Measurements from ENCODE around the gene MUC12. TPM values are rescaled to one million over a fixed set of nuclear protein-coding genes. Genes with fewer than 3 reads are reported as not detected.

MUC12 gene
- total and polyA plus RNA-seq, 2 of the 8 experiments (the other 6 are each of a cell fraction or from before 2014, with no cell fraction given) = 7.7 to 16.2 TPM

GRCh38 chr7:100965723-100966541, 3.4 kb upstream of the MUC12 start (continued):
- peak; percentile 73 for TF ChIP-seq TAF7 (optimal IDR thresholded peaks at IDR 0.05; ENCODE audit: borderline replicate concordance, low read depth, low read length)
- TF ChIP-seq HDAC2 (IDR thresholded peaks at IDR 0.05; ENCODE audit: borderline replicate concordance in 1 of 2, low read depth in 2 of 2, low read length in 2 of 2) = peak; percentile 71 to 97
- TF ChIP-seq BRCA1 (IDR thresholded peaks at IDR 0.05; ENCODE audit: low read depth, low read length) = no peak
- no peak for TF ChIP-seq JUN (IDR thresholded peaks at IDR 0.05; ENCODE audit: low read depth, low read length)
- TF ChIP-seq E2F6 (IDR thresholded peaks at IDR 0.05) = peak; percentile 88
- TF ChIP-seq SIN3A (conservative IDR thresholded peaks at IDR 0.05 in 1 of 2, IDR thresholded peaks at IDR 0.05 in 1 of 2; ENCODE audit: low read depth in 1 of 2, low read length in 2 of 2) = 0 out of 4 replicates have a peak, but pooled peaks have one; percentile 45 to 60
- TF ChIP-seq GABPA (IDR thresholded peaks at IDR 0.05; ENCODE audit: borderline replicate concordance, insufficient read depth, low read length) = 0 out of 2 replicates have a peak, but pooled peaks have one; percentile 12
- TF ChIP-seq RAD21 (IDR thresholded peaks at IDR 0.05 in 1 of 2, conservative IDR thresholded peaks at IDR 0.05 in 1 of 2; ENCODE audit: low read depth in 2 of 2, low read length in 2 of 2) = peak; percentile 79 to 92
- TF ChIP-seq RNF2 (IDR thresholded peaks at IDR 0.05; ENCODE audit: borderline replicate concordance, low read depth, low read length, missing control alignments, poor library complexity, severe bottlenecking) = no peak
- peak; percentile 49 for TF ChIP-seq SP4 (IDR thresholded peaks at IDR 0.05; ENCODE audit: low read length)
- TF ChIP-seq BACH1 (IDR thresholded peaks at IDR 0.05; ENCODE audit: low read length) = peak; percentile 92
- TF ChIP-seq KDM5A (IDR thresholded peaks at IDR 0.05; ENCODE audit: low read length) = no peak
- peak; percentile 27; the same call in 1 of the 2 replicates for TF ChIP-seq TEAD4 (IDR thresholded peaks at IDR 0.05; ENCODE audit: low read depth, low read length)
- no peak; the same call in 1 of the 2 replicates for TF ChIP-seq USF2 (IDR thresholded peaks at IDR 0.05; ENCODE audit: low read length)
- TF ChIP-seq NRF1 (IDR thresholded peaks at IDR 0.05; ENCODE audit: low read depth, low read length) = no peak
- peak; percentile 82 for TF ChIP-seq EGR1 (IDR thresholded peaks at IDR 0.05; ENCODE audit: borderline replicate concordance, low read depth, low read length)
- TF ChIP-seq SP1 (IDR thresholded peaks at IDR 0.05; ENCODE audit: low read depth, low read length) = peak; percentile 47; the same call in 1 of the 2 replicates
- TF ChIP-seq POU5F1 (IDR thresholded peaks at IDR 0.05; ENCODE audit: low read depth, low read length) = 0 out of 2 replicates have a peak, but pooled peaks have one; percentile 2
- peak; percentile 38 for TF ChIP-seq ASH2L (IDR thresholded peaks at IDR 0.05; ENCODE audit: low read length)
- no peak for TF ChIP-seq ZNF274 (IDR thresholded peaks at IDR 0.05; ENCODE audit: borderline replicate concordance, extremely low read depth, low read length)
